Endothelial cell of hepatic sinusoid (primary cell): Measurements from ENCODE around the gene SIGLEC11.

ENCODE experiments used
- in situ Hi-C: cut with HindIII; loops from 2 replicates; pipeline ENCODE4 v1.10.0; 2017; ENCODE audit warnings: low sequenced_read_pairs

Gene SIGLEC11

GRCh38 chr19:49907745-49908446, 53.1 kb downstream of the SIGLEC11 start:
- in situ Hi-C loops: no loop called here

DNA sequence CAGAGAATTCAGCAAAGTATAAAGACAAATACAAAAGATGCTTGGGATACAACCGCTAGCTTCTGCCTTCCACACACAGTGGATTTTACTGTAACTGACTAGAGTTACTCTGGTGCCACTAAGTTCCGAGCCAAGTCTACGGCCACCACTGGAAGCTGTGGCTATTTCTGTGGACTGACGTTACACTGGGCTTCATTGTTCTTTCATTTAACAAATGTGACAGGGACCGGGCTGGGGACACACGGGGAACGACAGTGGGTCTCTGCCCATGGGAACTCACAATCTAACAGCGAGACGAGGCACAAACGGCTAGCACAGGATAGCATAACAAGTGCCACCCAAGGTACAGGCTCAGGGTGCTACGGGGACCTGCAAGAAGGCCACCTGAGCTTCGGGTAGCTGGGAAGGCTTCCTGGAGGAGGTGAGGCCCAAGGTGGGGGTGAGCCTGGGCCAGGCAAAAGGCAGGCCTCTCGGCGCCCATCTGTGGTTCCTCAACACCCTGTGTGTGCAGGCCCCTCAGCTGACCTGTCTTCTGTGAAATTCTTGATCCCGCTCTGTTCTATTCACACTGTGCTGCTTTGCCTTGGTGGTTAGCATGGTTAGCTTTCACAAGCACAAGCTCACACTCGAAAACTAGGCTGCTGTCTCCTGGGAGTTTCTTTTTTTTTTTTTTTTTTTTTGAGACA, 54.0 kb downstream of the SIGLEC11 start:
- in situ Hi-C loops: no loop called here

GRCh38 chr19:49904136-49904535, 56.8 kb downstream of the SIGLEC11 start:
- in situ Hi-C loops: no loop called here
